ENCODE results near the gene WDR36.

The WDR36 gene

GRCh38 chr5:111066261-111066938, 25.7 kb upstream of the WDR36 start:
- CTCF ChIA-PET = interaction anchor here (1.0 to 1.1 kb wide), 2 partner anchors 12 to 19 kb away, joined by 3 read pairs; no protein-coding TSS in a partner anchor
- no peak for TF ChIP-seq CTCF (IDR thresholded peaks at IDR 0.05; ENCODE audit: control extremely low read depth, extremely low read depth, low read depth, missing control alignments)
- POLR2A ChIA-PET = no interaction called here
- DNase-seq (ENCODE audit: extremely low spot score) = no peak

- DNase-seq (ENCODE audit: extremely low spot score) = no peak
- TF ChIP-seq CTCF (IDR thresholded peaks at IDR 0.05; ENCODE audit: control extremely low read depth, extremely low read depth, low read depth, missing control alignments) = no peak
- CTCF ChIA-PET = interaction anchor here (1.2 kb wide), 1 partner anchor 17 kb away, joined by 3 read pairs; no protein-coding TSS in a partner anchor
- POLR2A ChIA-PET = no interaction called here
Measured at GRCh38 chr5:111068213-111068612, 23.9 kb upstream of the WDR36 start.

- TF ChIP-seq CTCF (IDR thresholded peaks at IDR 0.05; ENCODE audit: control extremely low read depth, extremely low read depth, low read depth, missing control alignments) = no peak
- POLR2A ChIA-PET = no interaction called here
- DNase-seq (ENCODE audit: extremely low spot score) = no peak
- CTCF ChIA-PET = interaction anchor here (1.4 kb wide), 1 partner anchor 10 kb away, joined by 3 read pairs; no protein-coding TSS in a partner anchor
Measured at GRCh38 chr5:111069839-111070238, 22.3 kb upstream of the WDR36 start.

GRCh38 chr5:111070272-111071134, 21.6 kb upstream of the WDR36 start:
- no peak for TF ChIP-seq CTCF (IDR thresholded peaks at IDR 0.05; ENCODE audit: control extremely low read depth, extremely low read depth, low read depth, missing control alignments)
- peak; percentile 39 for DNase-seq (ENCODE audit: extremely low spot score)
- ChIA-PET POLR2A (no interaction called here), CTCF (no interaction called here)

- no peak for TF ChIP-seq CTCF (IDR thresholded peaks at IDR 0.05; ENCODE audit: control extremely low read depth, extremely low read depth, low read depth, missing control alignments)
- CTCF ChIA-PET = interaction anchor here (1.1 kb wide), 1 partner anchor 11 kb away, joined by 3 read pairs; no protein-coding TSS in a partner anchor
- DNase-seq (ENCODE audit: extremely low spot score) = no peak
- POLR2A ChIA-PET = no interaction called here
Measured at GRCh38 chr5:111071413-111071812, 20.7 kb upstream of the WDR36 start, which contains the start of gene TSLP. Gene TSLP (plus strand): TSS chr5:111071713. CDS start chr5:111071891, 178 bp downstream.

- no peak for TF ChIP-seq CTCF (IDR thresholded peaks at IDR 0.05; ENCODE audit: control extremely low read depth, extremely low read depth, low read depth, missing control alignments)
- ChIA-PET CTCF (no interaction called here), POLR2A (no interaction called here)
- peak; percentile 50 for DNase-seq (ENCODE audit: extremely low spot score)
Measured at GRCh38 chr5:111072949-111073682, 19.0 kb upstream of the WDR36 start.

All from GM10248 (cell line).